Small intestine (tissue), 7 donors: ENCODE measurements around the gene CDK6. TPM values are rescaled to one million over a fixed set of nuclear protein-coding genes. Genes with fewer than 3 reads are reported as not detected.
A peak's percentile ranks its signal among the peaks of the same experiment; 100 is the strongest.

ENCODE experiments used
- DNase-seq, 2 donors: peaks; one replicate each; pipeline versions ENCODE4 v3.0.0 to v3.0.0-alpha.2; 2013
- FAIRE-seq: peaks from 2 replicates; lab custom pipeline; 2012; peaks lifted over from hg19 to GRCh38; lab: Jason Lieb, UNC
- H3K27ac ChIP-seq, 3 donors: one replicate each; pipeline ENCODE4 v1.5.1; 2013; ENCODE audit warnings: low read length in 2 of 3, mild to moderate bottlenecking in 2 of 3, control low read depth in 1 of 3, inconsistent platforms in 1 of 3, low read depth in 1 of 3, moderate library complexity in 1 of 3
- H3K27me3 ChIP-seq, 3 donors: one replicate each; pipeline ENCODE4 v1.6.1; 2013; ENCODE audit warnings: low read length in 3 of 3, inconsistent platforms in 1 of 3; ENCODE audit not compliant: control insufficient read depth in 3 of 3, insufficient read depth in 3 of 3
- H3K36me3 ChIP-seq, 3 donors: one replicate each; pipeline ENCODE4 v1.6.1; 2013; ENCODE audit warnings: low read length in 3 of 3, inconsistent platforms in 1 of 3, low read depth in 1 of 3, mild to moderate bottlenecking in 1 of 3, moderate library complexity in 1 of 3; ENCODE audit not compliant: control insufficient read depth in 3 of 3, insufficient read depth in 2 of 3
- H3K4me1 ChIP-seq, 3 donors: one replicate each; pipeline ENCODE4 v1.6.1; 2013; ENCODE audit warnings: low read length in 2 of 3, inconsistent platforms in 1 of 3, low read depth in 1 of 3, mild to moderate bottlenecking in 1 of 3, moderate library complexity in 1 of 3; ENCODE audit not compliant: control insufficient read depth in 3 of 3, insufficient read depth in 2 of 3
- H3K4me3 ChIP-seq, 3 donors: one replicate each; pipeline ENCODE4 v1.5.1; 2013; ENCODE audit warnings: low read length in 3 of 3, control low read depth in 1 of 3, inconsistent platforms in 1 of 3, low read depth in 1 of 3, mild to moderate bottlenecking in 1 of 3, moderate library complexity in 1 of 3
- H3K9me3 ChIP-seq, 2 donors: one replicate each; pipeline ENCODE4 v1.6.1; 2013; ENCODE audit warnings: low read depth in 1 of 2, low read length in 1 of 2; ENCODE audit not compliant: control insufficient read depth in 2 of 2, insufficient read depth in 1 of 2
- WGBS, 3 donors: extraction: QIAGEN DNeasy Blood & Tissue Kit; methylation state at CpG; one replicate each; pipeline ENCODE4 v1.1.7; 2013; 5-methylcytosine and 5-hydroxymethylcytosine counted together
- polyA plus RNA-seq, 4 donors: library from polyadenylated mRNA; stranded (reverse) in 3 of 4; unstranded in 1 of 4; fragments of 200-250 nt in 3 of 4; fragments of 120-200 nt in 1 of 4; gene quantifications; one replicate each; pipeline versions ENCODE4 v1.2.1 to v1.2.3, GENCODE V29; 2013
- donor health status: healthy with polysubstance abuse.
- donor health status: control.
- donor health status: control.
- donor health status: Bipolar disorder and iron deficiency.
- donor health status: healthy.

CDK6 gene
- polyA plus RNA-seq, 4 donors: 1.6 to 28.0 (median 8.1) TPM

GRCh38 chr7:92682903-92683539 lies 153.4 kb downstream of the CDK6 start:
- DNase-seq: peak in 1 of 2 donors; percentile 35
- Histone ChIP-seq H3K27me3 (no peaks in the 10 kb centered on the region), H3K36me3 (peaks cover 0 to 6% (median 0%) of the 10 kb centered on the region in 3 donors), H3K27ac (no peak overlapping the region), H3K4me3 (no peak overlapping the region), H3K9me3 (no peaks in the 10 kb centered on the region), H3K4me1 (peaks cover 1 to 24% (median 10%) of the 10 kb centered on the region in 3 donors)
- FAIRE-seq: no peak
- 30 to 33% (median 32%) methylated on average over 3 of the region's 3 CpGs for WGBS, 3 donors

GRCh38 chr7:92682330-92682729 lies 154.0 kb downstream of the CDK6 start:
- Histone ChIP-seq H3K27me3 (no peaks in the 10 kb centered on the region), H3K4me1 (peaks cover 1 to 24% (median 10%) of the 10 kb centered on the region in 3 donors), H3K4me3 (no peak overlapping the region), H3K36me3 (peaks cover 0 to 6% (median 0%) of the 10 kb centered on the region in 3 donors), H3K9me3 (no peaks in the 10 kb centered on the region), H3K27ac (no peak overlapping the region)
- FAIRE-seq: no peak
- WGBS, 3 donors: 46 to 58% (median 57%) methylated on average over 5 of the region's 5 CpGs
- DNase-seq: peak; percentile 25 to 26

GRCh38 chr7:92681633-92682032 lies 154.7 kb downstream of the CDK6 start:
- 85 to 87% (median 85%) methylated on average over 5 of the region's 5 CpGs for WGBS, 3 donors
- Histone ChIP-seq H3K4me1 (peaks cover 1 to 24% (median 10%) of the 10 kb centered on the region in 3 donors), H3K9me3 (no peaks in the 10 kb centered on the region), H3K4me3 (no peak overlapping the region), H3K27ac (no peak overlapping the region), H3K27me3 (no peaks in the 10 kb centered on the region), H3K36me3 (peaks cover 0 to 6% (median 0%) of the 10 kb centered on the region in 3 donors)
- no peak for DNase-seq
- FAIRE-seq: no peak

GRCh38 chr7:92680442-92680841 lies 155.9 kb downstream of the CDK6 start:
- no peak for FAIRE-seq
- H3K4me1 ChIP-seq: peaks cover 1 to 24% (median 10%) of the 10 kb centered on the region in 3 donors
- H3K27me3 ChIP-seq: no peaks in the 10 kb centered on the region
- DNase-seq: no peak
- 96 to 100% (median 100%) methylated on average over 1 of the region's 1 CpG for WGBS, 3 donors
- H3K9me3 ChIP-seq: no peaks in the 10 kb centered on the region
- H3K36me3 ChIP-seq: peaks cover 0 to 6% (median 0%) of the 10 kb centered on the region in 3 donors
- H3K4me3 ChIP-seq: no peak overlapping the region
- no peak overlapping the region for H3K27ac ChIP-seq

- Histone ChIP-seq H3K27me3 (no peaks in the 10 kb centered on the region), H3K9me3 (no peaks in the 10 kb centered on the region), H3K36me3 (peaks cover 0 to 6% (median 0%) of the 10 kb centered on the region in 3 donors), H3K27ac (no peak overlapping the region), H3K4me1 (peaks cover 1 to 13% (median 8%) of the 10 kb centered on the region in 3 donors), H3K4me3 (no peak overlapping the region)
- no peak for DNase-seq
- no peak for FAIRE-seq
- 95 to 96% (median 95%) methylated on average over 3 of the region's 3 CpGs for WGBS, 3 donors
These were observed 158.0 kb downstream of the CDK6 start for GRCh38 chr7:92678291-92678920.

- DNase-seq (no peak), FAIRE-seq (no peak)
- H3K9me3 ChIP-seq: no peaks in the 10 kb centered on the region
- no peaks in the 10 kb centered on the region for H3K27me3 ChIP-seq
- peaks cover 0 to 6% (median 0%) of the 10 kb centered on the region in 3 donors for H3K4me1 ChIP-seq
- no peak overlapping the region for H3K4me3 ChIP-seq
- no peak overlapping the region for H3K27ac ChIP-seq
- peaks cover 0 to 16% (median 2%) of the 10 kb centered on the region in 3 donors for H3K36me3 ChIP-seq
These were observed 162.0 kb downstream of the CDK6 start for GRCh38 chr7:92674379-92674778.

- Histone ChIP-seq H3K4me3 (no peak overlapping the region), H3K36me3 (peaks cover 0 to 17% (median 2%) of the 10 kb centered on the region in 3 donors), H3K27ac (no peak overlapping the region), H3K4me1 (peaks cover 0 to 7% (median 0%) of the 10 kb centered on the region in 3 donors), H3K27me3 (no peaks in the 10 kb centered on the region), H3K9me3 (no peaks in the 10 kb centered on the region)
- 85 to 90% (median 86%) methylated on average over 6 of the region's 6 CpGs for WGBS, 3 donors
- DNase-seq (no peak), FAIRE-seq (no peak)
These were observed 164.7 kb downstream of the CDK6 start for GRCh38 chr7:92671505-92672169.

GRCh38 chr7:92670204-92670851 lies 166.0 kb downstream of the CDK6 start:
- FAIRE-seq: no peak
- no peak for DNase-seq
- H3K27me3 ChIP-seq: no peaks in the 10 kb centered on the region
- 13 to 64% (median 38%) methylated on average over 2 of the region's 2 CpGs for WGBS, 3 donors
- H3K36me3 ChIP-seq: peaks cover 0 to 17% (median 2%) of the 10 kb centered on the region in 3 donors
- no peaks in the 10 kb centered on the region for H3K9me3 ChIP-seq
- no peak overlapping the region for H3K4me3 ChIP-seq
- no peak overlapping the region for H3K27ac ChIP-seq
- H3K4me1 ChIP-seq: peaks cover 0 to 7% (median 0%) of the 10 kb centered on the region in 3 donors
